RWPE2 (cell line): ENCODE results near the gene BLCAP.
"Not testable (repeated sequence)": the region's sequence is repeated elsewhere in the genome, so short reads cannot be mapped to it uniquely, and the experiment has no call there.

Experiments used
- ATAC-seq: fragments of 200-7000 bp; cut with Tn5 transposase; 3 replicates; pipeline ENCODE4 v1.9.1; 2021; ENCODE audit warnings: low read depth
- DNase-seq: peaks from one replicate; pipeline ENCODE4 v3.0.0-alpha.2; 2020; ENCODE audit warnings: low spot score
- H3K27ac ChIP-seq: fragments of 450-650 bp; 2 replicates; pipeline ENCODE4 v1.5.1; 2017; ENCODE audit warnings: mild to moderate bottlenecking; ENCODE audit not compliant: poor library complexity, severe bottlenecking
- H3K27me3 ChIP-seq: fragments of 250-450 bp; sonication (Bioruptor Pico); 2 replicates; pipeline ENCODE4 v1.5.1; 2021; ENCODE audit warnings: mild to moderate bottlenecking, moderate library complexity; ENCODE audit not compliant: insufficient read depth, poor library complexity, severe bottlenecking
- H3K36me3 ChIP-seq: fragments of 250-450 bp; sonication (Bioruptor Pico); 2 replicates; pipeline ENCODE4 v1.5.1; 2020; ENCODE audit warnings: low read depth, mild to moderate bottlenecking, moderate library complexity
- H3K4me1 ChIP-seq: fragments of 250-450 bp; sonication (Bioruptor Pico); 2 replicates; pipeline ENCODE4 v1.5.1; 2021; ENCODE audit warnings: mild to moderate bottlenecking, moderate library complexity; ENCODE audit not compliant: insufficient read depth, poor library complexity, severe bottlenecking
- H3K4me3 ChIP-seq: fragments of 250-450 bp; sonication (Bioruptor Pico); 2 replicates; pipeline ENCODE4 v1.5.1; 2021; ENCODE audit warnings: mild to moderate bottlenecking, moderate library complexity; ENCODE audit not compliant: severe bottlenecking
- H3K9me3 ChIP-seq: fragments of 250-450 bp; sonication (Bioruptor Pico); 2 replicates; pipeline ENCODE4 v1.5.1; 2021; ENCODE audit warnings: mild to moderate bottlenecking, moderate library complexity; ENCODE audit not compliant: severe bottlenecking
- CTCF ChIP-seq: fragments of 450-650 bp; IDR thresholded peaks from one replicate; pipeline ENCODE4 v1.5.1; 2017; ENCODE audit warnings: mild to moderate bottlenecking, moderate library complexity; ENCODE audit not compliant: poor library complexity, severe bottlenecking

BLCAP gene

DNA sequence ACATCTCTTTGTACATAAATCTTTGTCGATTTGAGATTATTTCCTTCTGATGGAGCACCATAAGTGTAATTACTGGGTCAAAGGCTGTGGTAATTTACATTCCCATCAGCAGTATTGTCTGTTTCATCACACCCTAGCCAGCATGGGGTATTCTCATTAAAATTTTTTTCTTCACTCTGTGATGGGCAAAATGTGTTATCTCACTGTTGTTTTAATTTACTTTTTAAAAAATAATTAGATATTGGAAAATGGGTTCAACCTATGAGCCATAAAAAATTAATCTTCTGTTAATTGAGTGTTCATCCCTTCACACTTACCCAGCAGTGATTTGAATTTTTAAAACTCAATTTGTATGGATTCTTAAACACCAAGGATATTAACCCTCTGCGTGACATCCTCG, 50.6 kb downstream of the BLCAP start:
- H3K27ac ChIP-seq, result no peak overlapping the region
- no peak for ATAC-seq
- TF ChIP-seq CTCF, result no peak

DNA sequence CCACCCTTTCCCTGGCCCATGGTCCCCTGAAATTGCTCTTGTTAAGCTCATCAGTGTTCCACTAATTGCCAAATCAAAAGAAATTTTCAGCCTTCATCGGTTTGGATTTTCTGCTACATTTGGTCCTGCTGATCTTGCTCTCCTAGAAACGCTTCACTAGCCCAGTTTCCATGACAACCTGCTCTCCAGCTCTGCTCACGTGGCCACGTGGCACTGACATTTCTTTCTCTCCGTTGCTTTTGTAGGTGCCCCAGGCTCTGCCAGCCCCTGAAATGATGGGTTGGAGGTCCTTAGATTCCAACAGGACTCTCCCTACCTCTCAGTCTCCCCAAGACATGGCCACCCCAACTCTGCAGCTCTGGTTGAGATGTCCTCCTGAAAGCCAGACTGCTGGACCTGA, 52.4 kb downstream of the BLCAP start:
- no peak for ATAC-seq
- Histone ChIP-seq H3K4me3 (no peak overlapping the region), H3K36me3 (no peaks in the 10 kb centered on the region), H3K27ac (no peak overlapping the region), H3K27me3 (peaks cover 6% of the 10 kb centered on the region), H3K9me3 (no peaks in the 10 kb centered on the region), H3K4me1 (no peaks in the 10 kb centered on the region)
- DNase-seq, result peak; percentile 53
- TF ChIP-seq CTCF, result no peak

More for the DNA sequence above, 50.6 kb downstream of the BLCAP start:
- Histone ChIP-seq H3K27me3 (peaks cover 6% of the 10 kb centered on the region), H3K36me3 (no peaks in the 10 kb centered on the region), H3K4me3 (no peak overlapping the region), H3K4me1 (no peaks in the 10 kb centered on the region), H3K9me3 (no peaks in the 10 kb centered on the region)
- no peak for DNase-seq

GRCh38 chr20:37474386-37474785, 53.3 kb downstream of the BLCAP start:
- Histone ChIP-seq H3K36me3 (no peaks in the 10 kb centered on the region), H3K27me3 (peaks cover 6% of the 10 kb centered on the region), H3K4me1 (no peaks in the 10 kb centered on the region), H3K4me3 (no peak overlapping the region), H3K9me3 (no peaks in the 10 kb centered on the region), H3K27ac (no peak overlapping the region)
- TF ChIP-seq CTCF, result no peak
- DNase-seq, result peak; percentile 67
- no peak for ATAC-seq

GRCh38 chr20:37473249-37474000, 54.3 kb downstream of the BLCAP start:
- no peak overlapping the region for H3K4me3 ChIP-seq
- TF ChIP-seq CTCF, result no peak
- no peak overlapping the region for H3K27ac ChIP-seq
- DNase-seq (peak; percentile 74), ATAC-seq (no peak)
- H3K36me3 ChIP-seq, result no peaks in the 10 kb centered on the region
- no peaks in the 10 kb centered on the region for H3K9me3 ChIP-seq
- H3K4me1 ChIP-seq, result no peaks in the 10 kb centered on the region
- peaks cover 6% of the 10 kb centered on the region for H3K27me3 ChIP-seq

DNA sequence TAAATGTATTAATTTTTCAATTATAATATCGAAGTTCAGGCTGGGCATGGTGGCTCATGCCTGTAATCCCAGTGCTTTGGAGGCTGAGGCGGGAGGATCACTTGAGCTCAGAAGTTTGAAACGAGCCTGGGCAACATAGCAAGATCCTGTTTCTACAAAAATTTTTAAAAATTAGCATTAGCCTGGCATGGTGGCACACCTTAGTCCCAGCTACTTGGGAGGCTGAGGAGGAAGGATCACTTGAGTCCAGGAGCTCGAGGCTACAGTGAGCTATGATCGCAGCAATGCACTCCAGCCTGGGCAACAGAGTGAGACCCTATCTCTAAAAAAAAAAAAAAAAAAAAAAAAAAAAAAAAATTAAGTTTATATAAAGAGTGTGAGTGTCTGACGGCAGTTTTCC, 55.2 kb downstream of the BLCAP start:
- not testable (repeated sequence) for H3K36me3 ChIP-seq, H3K27ac ChIP-seq, H3K9me3 ChIP-seq, H3K4me3 ChIP-seq, H3K27me3 ChIP-seq, H3K4me1 ChIP-seq, ATAC-seq
- peak; percentile 47 for DNase-seq
